Activated T-cell treated with anti-CD3 and anti-CD28 coated beads, Interleukin-2, amount 50 U/mL, for 48 hours (primary cell): ENCODE data around the gene LDLRAD4.
A peak's percentile ranks its signal among the peaks of the same experiment; 100 is the strongest.

Source experiments
- DNase-seq, 2 experiments: peaks; one replicate each; pipeline ENCODE4 v3.0.0-alpha.2; 2020

The LDLRAD4 gene

DNA sequence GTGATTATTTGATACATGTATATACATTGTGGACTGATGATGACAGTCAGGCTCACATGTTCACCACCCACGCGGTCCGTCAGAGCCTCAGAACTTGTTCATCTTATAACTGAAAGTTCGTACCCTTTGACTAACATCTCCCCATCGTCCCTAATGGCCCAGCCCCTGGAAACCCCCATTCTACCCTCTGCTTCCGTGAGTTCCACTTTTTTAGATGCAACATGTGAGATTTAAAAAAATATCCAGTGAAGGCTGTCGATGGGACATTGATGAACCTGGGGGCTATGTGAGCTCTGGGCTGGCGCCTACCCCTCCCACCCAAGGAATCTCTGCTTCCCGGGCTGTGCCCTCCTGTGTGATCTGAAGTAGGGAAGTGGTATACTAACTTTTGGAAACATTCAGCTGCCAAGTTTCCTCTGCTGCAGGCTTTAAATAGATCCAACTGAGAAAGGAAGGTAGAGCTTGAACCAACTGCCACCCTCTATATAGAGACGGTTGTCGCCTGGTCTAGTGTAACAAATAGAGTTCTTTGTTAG is 344.0 kb downstream of the LDLRAD4 start:
- DNase-seq = peak; percentile 92 to 93

DNA sequence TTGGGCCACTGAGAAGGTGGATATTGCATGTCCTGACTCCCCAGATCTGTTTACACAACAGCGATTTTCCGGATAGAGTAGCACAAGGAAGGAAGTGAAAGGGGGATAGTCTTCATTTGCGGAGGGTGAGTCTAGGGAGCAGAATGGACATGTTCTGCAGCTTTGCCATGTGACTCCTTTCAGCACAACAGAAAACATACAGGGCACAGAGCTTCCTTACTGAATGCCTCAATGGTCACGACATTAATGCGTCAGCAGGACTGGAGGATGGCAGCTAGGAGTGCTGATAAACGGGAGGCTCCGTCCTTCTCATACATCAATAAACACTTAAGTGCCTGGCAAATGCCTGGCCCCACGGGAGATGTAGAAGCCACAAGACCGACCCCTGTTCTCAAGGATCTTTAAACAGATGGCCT is 344.8 kb downstream of the LDLRAD4 start:
- DNase-seq = no peak

DNA sequence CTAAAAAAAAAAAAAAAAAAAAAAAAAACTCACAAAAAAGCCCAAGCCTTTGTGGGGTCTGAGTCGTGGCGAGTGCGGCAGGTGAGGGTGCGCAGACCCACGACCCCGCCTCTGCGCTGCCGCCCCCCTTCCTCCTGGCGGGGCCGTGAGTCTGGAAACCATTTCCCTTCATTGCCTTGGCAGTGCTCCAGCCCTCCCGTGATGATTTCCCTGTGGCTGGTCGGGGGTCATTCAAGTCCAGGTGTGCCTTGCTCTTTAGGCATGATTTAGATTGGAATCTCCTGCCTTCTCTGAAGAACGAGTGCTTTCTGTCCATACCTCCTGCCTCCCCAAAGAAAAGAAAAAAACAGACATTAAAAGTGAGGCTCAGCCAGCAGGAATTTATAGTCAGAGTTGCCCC is 346.0 kb downstream of the LDLRAD4 start:
- DNase-seq = no peak

DNA sequence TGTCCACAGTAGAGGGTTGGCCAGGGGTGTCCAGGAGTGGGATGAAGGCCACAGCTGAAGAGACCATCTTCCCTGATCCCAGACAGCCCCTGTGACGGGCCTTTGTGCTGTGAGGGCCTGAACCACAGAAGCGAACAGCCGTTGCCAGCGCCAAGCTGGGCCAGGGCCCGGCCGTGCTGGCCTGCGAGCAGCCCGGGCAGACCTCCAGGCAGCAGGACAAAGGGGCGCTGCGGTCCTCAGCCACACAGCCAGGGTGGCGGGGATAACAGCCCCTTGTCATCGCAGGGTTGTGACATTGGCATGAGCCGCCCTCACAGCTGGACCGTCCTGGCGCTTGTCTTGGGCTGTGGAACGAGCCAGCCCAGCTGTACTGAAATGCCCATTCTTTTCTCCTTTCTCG is 346.7 kb downstream of the LDLRAD4 start:
- no peak for DNase-seq

DNA sequence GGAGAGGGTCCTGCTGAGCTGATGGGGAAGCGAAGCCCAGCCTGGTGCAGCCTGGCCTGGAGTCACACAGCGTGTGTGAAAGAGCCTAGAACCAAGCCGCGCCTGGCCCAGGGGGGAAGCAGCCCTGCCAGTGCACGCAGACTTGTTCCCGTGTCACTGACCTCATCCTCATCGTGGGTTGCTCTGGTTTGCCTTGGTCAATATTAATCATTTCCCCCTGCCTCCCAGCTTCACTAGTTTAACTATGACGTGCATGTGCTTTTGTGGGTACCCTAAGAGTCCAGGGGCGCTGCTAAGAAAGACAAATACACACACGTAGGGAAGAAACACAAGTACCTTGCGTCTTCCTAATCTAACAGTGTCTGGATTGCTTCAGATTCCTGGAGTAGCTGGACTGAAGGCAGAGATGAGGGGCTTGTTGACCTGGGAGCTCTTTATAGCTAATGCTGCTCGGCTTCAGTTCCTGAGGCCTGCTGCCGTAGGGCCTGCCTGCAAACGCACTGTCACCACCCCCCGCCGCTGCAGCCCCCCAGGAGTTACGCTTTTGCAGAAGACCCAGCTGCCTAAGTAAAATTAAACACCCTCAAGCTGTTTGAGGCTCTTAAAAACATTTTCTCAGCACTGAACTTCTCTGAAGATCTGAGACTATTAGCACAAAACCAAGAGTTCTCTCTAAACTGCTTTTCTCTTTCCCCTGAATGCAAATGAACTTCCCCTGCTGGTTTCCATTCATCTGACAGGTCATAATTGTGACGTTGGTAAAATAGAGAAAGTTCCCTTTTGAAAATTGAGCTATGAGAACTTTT is 348.6 kb downstream of the LDLRAD4 start:
- peak; percentile 62 to 74 for DNase-seq

DNA sequence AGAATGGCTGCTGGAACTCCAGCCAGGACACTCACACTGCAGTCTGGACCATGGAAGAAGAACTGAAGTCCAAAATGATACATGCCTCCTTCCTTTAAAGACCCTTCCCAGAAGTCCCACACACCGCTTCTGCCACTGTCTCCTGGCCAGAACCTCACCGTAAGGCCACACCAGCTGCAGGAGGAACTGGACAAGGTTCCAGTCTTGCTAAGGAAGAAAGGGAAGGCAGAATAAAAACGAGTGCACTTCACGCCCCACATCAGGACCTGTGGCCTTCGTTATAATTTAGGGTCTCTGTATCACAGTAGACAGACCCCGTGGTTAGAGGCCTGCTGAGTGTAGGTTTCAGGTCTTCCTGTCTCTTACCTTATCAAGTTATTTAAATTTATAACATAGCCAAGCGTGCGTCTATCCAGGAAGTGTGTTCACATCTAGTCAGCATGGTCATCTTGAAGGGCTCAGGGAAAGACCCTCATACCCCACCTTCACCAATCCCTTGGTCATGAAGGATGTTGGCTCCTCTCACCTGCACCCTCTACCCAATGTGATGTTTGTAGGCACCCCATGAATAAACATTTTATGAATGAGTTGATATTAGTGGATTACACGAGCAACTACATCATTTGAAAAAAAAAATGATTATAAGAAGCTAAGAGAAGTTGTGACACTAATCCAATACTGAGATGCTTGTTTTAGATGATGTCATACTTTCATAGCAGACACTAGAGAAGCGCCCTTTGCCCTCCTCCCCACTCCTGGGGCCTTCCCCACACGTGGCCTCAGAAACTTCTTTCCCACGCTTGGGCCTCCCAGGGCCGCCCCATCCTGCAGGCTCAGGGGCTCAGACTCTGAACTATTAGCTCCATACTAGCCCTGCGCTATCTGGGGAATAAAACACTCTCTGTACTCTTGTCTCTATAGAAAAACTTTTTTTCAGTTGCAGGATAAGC is 350.2 kb downstream of the LDLRAD4 start:
- DNase-seq = peak; percentile 77 to 78

DNA sequence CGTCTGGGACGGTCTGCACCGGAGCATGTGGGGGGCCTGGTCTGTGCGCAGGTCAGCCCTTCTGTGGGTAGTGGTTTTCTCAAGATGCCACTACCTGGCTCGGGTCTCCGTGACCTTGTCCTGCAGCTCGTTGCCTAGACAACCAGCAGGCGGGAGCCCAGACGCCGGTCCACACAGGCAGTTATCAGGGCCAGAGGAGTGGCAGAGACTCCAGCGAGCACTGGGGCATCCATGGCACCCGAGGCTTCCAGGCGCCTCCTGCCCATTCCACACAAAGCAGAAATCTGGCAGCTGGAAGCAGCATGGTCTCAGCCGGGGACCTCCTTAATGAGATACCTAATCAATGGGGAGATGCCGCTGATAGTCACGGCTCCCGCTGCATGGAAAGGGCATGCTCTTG is 351.7 kb downstream of the LDLRAD4 start:
- DNase-seq = peak in 1 of 2 experiments; percentile 42

DNA sequence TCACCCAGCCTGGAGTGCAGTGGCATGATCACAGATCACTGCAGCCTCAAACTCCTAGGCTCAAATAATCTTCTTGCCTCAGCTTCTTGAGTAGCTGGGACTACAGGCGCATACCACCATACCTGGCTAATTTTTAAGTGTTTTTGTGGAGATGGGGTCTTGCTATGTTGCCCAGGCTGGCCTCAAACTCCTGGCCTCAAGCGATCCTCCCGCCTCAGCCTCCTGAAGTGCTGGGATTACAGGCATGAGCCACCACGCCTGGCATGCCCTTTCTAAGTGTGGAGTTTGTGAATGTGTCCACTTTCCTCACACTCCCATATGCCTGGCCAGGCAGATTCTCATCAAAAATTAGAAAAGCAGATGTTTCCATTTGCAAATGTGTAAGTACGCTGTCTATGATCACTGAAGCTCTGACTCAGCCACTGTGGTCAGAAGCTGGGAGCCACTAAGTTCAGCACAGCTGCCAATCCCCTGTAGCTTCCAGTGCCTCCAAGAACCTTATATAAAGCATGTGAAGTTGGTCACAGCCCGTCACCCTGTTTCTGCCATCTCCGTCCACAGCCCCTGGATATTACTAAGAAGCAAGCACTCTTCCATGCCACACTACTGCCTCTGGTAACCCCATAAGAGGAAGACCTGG is 352.4 kb downstream of the LDLRAD4 start:
- peak; percentile 48 to 59 for DNase-seq

DNA sequence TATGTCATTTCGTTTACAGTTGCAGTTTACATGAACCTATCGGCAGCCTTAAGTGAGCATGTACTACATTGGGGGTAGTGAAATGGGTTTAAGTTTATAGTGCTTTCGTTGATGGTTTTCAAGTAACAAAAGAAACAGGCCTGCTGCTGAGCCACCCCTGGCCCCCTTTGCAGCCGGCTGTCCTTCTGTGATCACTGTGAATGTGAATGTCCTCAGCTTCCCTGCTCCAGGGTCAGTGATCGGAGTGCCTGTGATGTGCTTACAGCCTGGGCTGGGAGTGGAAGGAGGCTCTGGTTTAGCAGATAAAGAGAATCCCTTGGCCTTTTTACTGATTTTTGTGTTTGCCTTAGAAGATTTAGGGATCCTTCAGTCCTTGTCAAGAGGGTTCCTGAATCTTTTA is 353.6 kb downstream of the LDLRAD4 start:
- DNase-seq = peak; percentile 7 to 11

DNA sequence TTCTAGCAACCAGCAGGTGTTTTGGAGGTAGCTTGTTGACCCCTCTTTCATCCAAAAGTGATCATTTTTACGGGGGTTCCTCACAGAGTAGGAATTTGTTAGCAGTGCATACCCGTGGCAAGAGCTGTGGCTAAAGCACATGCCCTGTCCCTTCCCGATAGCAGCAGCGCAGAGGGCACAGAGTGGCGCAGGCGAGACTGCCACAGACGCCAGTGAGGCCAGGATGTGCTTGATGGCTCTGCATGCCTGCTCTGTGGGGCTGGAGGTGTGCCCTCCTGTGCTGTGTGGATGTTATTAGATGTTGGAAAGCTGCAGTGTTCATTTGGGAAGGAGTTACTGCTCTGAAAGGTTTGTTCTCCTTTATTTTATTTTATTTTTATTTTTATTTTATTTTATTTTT is 354.2 kb downstream of the LDLRAD4 start:
- peak; percentile 14 to 16 for DNase-seq

DNA sequence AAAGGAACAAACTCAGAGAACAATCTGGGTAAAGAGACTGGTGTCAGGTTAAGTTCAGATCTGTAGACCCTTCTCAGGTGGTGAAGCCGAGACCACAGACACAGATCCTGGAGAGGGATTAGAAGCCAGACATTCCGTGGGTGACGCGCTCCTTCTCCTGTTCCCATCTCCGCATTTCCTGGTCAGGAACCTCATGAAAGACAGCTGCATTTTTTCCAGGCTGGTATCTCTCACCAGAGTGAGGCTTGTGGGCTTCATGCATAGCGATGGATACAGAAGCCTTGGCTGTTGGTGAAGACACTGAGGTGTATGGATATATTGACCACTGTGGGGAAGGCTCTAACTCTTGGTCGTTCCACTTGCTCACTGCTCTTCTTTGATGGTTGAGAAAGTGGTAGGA is 355.2 kb downstream of the LDLRAD4 start:
- DNase-seq = peak in 1 of 2 experiments; percentile 11

DNA sequence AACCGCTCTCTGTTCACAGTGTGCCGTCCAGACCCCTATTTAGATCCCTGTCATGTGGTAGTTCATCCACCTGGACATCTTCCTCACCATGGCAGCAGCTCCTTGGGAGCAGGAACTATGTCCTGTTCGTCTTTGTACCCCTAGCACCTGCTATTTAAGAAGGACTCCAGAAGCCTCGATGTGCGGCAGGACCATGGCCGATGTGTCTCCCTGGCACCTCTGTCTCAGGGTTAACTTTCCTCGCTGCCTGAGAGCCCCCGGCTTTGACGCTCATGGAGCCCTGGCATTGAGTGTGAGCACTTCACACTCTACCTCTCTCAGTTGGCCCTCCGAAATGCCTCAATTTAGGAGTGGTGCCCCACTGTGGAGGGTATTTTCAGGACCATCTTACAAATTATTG is 355.8 kb downstream of the LDLRAD4 start:
- peak in 1 of 2 experiments; percentile 13 for DNase-seq

DNA sequence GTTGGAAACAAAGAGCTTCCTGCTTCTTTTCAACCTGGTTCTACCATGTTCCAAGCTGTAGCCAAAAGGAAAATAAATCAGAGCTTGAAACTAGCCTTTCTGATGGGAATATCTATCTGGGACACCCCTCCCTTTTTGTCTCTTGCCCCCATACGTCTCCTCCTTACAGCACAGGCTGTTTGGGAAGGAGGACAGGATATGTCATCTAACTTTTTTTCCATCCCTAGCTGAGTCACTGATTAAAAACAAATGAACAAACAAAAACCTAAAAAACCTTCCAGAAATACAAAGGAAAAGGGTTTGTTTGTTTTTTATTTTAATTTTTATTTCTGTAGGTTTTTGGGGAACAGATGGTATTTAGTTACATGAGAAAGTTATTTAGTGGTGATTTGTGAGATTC is 356.2 kb downstream of the LDLRAD4 start:
- DNase-seq = no peak

DNA sequence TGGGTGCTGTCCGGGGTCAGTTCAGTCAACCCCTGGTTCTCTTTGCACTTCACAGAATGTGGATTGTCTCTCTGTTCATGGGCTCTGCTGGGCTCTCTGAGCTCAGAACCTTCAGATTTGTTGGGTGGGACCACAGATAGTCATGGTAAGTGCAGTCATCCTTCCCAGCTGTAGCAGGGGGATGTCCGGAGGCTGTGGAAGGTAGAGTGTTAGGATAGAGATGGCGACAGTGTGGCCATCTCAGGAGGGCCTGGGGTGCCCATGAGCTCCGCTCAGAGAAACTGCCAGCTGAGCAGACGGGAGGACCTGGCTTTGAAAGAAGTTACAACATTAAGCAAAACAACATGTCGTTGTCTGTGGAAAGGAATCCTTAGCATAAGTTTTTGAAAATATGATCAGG is 358.0 kb downstream of the LDLRAD4 start:
- no peak for DNase-seq

DNA sequence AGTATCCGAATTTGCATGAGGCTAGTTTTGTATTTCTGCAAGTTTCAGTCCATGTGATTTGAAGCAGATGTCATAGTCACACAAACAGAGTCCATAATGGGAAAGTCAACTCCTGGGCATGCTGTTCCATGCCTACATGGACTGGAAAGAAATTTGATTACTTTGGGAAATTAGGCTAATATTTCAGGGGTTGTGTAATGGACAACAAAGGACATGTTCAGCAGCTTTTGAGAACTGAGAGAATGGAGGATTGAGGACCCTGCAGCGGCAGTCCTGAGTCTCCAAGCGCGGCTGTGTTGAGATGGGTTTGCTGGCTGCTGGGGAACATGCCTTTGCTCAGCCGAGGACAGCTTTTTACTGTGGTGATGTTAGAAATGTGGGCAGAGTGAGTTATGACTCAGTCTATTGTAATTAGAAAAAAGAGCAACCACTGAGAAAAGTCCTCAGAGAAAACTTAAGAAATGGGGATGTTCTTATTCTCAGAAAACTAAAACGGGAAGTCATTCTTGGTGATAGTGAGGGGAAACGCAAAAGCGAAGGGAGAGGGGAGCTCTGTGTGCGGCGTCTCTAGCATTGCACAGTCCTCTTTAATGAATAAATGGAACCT is 358.6 kb downstream of the LDLRAD4 start:
- DNase-seq = peak; percentile 65 to 69

DNA sequence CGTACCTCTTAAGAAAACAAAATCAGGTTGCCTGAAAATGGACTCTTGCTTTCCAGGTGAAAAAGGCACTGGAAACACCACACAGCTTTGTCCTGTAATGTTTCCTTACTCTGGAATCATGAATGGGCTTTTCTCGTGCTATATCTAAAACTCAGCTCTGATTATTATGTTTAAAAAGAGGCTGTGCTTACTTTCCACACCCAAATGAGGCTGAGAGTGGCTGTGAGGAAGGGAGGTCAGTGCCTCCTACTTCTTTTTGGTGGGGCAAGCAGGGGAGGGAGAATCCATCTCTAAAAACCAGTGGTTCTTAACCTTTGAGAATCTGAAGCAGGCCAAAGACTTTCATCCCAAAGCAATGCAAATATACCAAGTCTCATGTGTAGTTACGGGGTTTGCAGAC is 359.2 kb downstream of the LDLRAD4 start:
- DNase-seq = no peak

DNA sequence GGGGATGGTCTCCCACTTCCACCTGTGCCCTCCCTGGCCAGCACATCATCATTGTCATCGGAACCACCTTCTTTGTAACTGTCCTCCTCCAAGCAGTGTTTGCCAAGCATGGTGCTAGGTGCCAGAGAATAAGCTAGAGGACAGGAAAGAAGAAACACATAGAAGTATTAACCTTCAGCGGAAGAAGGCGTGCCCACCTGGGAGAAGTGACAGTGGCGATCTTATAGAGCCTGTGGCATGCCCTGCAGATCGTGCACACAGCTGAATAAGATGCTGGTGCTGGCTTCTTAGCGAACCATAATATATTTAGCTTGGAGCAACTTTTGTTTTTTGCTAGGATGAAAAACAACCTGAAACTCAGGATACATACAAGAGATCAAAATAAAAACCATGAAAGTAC is 359.8 kb downstream of the LDLRAD4 start:
- no peak for DNase-seq

DNA sequence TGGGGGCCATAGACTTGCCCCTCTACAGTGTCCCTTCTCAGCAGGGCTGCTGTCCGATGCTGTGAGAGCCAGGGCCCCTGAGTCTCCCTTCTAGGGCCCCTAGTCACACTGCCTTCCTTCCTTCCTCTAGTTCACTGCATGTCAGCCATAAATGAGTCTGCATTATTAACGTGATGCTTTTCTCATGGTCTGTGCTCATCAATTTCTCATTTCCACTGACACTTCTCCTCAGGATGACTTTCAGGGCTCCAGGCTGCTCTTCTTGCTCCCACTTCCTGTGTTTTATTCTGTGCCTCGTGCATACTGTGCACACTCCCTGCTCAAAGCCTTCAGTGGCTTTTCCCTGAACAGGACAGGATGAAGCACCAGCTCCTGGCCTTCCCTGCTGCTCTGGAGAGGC is 361.3 kb downstream of the LDLRAD4 start:
- no peak for DNase-seq

DNA sequence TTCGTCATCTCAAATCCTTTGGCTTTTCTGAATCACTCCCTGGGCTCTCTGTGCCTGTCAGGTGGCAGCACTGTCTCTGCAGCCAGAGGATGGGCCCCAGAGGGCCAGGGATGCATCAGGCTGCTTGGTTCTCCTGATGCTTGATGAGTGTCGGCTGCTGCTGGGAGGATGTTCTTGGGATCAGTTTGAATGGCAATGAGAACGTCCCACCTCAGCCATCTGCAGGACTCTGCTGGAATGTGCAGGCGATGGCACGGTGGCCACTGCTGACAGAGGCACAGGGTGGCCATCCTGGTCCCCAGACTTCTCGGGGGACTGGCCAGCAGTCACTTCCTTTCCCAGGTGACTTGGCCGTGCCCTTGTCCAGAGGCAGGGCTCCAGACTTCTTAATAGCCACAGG is 361.8 kb downstream of the LDLRAD4 start:
- DNase-seq = no peak

DNA sequence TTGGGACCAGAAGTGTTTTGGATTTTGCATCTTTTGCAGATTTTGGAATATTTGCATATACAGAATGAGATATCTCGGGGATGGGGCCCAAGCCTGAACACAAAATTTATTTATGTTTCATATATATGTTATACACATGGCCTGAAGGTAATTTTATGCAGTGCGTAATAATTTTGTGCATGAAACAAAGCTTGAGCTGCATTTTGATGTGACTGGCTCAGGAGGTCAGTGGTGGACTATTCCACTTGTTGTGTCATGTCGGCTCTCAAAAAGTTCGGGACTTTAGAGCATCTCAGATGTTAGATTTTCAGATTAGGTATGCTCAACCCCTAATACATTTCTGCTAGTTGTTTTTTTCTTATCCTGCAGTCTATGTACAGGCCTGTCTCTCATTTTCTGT is 362.4 kb downstream of the LDLRAD4 start:
- DNase-seq = no peak

DNA sequence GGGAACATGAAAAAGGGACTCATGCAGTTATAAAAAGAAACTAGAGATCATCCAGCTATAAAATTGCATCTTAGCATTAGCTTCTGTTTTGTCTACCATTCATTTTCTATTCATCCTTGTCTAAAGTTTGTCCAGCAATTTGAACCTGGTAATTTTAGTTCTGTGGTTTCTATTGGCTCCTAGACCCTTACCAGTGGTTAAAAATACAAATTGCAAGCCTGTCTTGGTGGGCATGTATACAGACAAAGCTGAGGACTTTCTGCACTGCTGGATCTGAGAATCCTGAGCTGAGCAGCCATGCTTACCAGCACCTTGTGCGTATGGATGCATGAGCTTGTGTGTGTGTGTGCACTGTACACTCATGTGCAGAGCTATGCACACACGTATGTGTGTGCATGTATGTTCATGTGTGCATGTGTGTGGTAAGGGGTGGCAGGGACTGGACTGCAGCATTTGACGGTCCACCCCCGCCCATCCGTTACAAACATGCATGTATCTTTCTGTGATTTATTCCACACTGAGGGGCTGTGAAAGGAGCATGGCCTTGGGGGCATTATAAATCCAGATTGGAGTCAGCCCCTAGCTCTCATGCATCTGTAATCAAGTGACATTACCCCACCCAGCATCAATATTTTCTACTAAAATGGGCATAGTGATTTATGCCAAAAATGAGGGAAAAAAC is 363.1 kb downstream of the LDLRAD4 start:
- DNase-seq = no peak

DNA sequence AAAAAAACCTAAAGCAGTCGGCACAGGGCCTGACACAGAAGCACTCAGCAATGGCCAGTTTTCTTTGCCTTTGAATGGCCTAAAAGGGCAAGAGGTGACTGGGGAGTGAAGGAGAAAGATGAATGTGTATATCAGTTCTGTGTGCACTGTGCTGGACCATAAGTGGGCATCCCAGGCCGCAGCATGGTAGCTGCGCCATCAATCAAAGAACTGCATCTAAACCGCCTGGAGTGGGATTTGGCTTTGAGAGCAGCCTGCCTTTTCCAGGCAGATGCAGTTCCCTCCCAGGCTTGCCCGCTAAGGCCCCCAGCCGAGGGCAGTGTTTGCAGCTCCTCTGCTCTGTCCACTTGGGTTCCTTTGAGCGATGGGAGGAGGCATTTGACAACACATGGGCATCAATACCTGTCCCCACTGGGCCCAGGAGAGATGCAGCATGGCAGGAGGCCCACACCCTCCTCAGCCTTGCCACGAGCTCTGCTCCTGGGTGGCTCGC is 363.7 kb downstream of the LDLRAD4 start:
- no peak for DNase-seq
